Tibial artery (tissue), 4 donors: ENCODE results near the gene PKD1L1.
"Not testable (repeated sequence)": the region's sequence is repeated elsewhere in the genome, so short reads cannot be mapped to it uniquely, and the experiment has no call there.

Experiments used
- DNase-seq, 2 donors: peaks; one replicate each; pipeline ENCODE4 v3.0.0-alpha.2; 2019
- H3K27ac ChIP-seq, 2 donors: fragments of 200-600 bp; sonication (generic) in 1 of 2; 1 replicate in 1 of 2; 2 replicates in 1 of 2; pipeline ENCODE4 v1.5.1; 2018 to 2019; ENCODE audit warnings: mild to moderate bottlenecking in 1 of 2
- H3K27me3 ChIP-seq, 2 donors: fragments of 200-600 bp; sonication (generic) in 1 of 2; one replicate each; pipeline versions ENCODE4 v1.5.1 to v1.6.0; 2016 to 2019
- H3K36me3 ChIP-seq, 3 donors: fragments of 200-600 bp; sonication (generic) in 2 of 3; one replicate each; pipeline ENCODE4 v1.5.1; 2016 to 2019; ENCODE audit warnings: mild to moderate bottlenecking in 2 of 3
- H3K4me1 ChIP-seq, 4 donors: fragments of 200-600 bp; sonication (generic) in 2 of 4; 1 replicate in 3 of 4; 2 replicates in 1 of 4; pipeline ENCODE4 v1.5.1; 2016 to 2019
- H3K4me3 ChIP-seq, 2 donors: fragments of 200-600 bp; sonication (generic) in 1 of 2; 1 replicate in 1 of 2; 2 replicates in 1 of 2; pipeline ENCODE4 v1.5.1; 2018 to 2019; ENCODE audit warnings: mild to moderate bottlenecking in 2 of 2
- H3K9me3 ChIP-seq, 3 donors: fragments of 200-600 bp; sonication (generic) in 1 of 3; one replicate each; pipeline ENCODE4 v1.5.1; 2016 to 2019
- CTCF ChIP-seq, 2 experiments: fragments of 200-600 bp in 1 of 2; fragments of 450-650 bp in 1 of 2; IDR thresholded peaks; one replicate each; pipeline ENCODE4 v1.5.1; 2017 to 2019; ENCODE audit warnings: antibody characterized with exemption in 2 of 2, mild to moderate bottlenecking in 1 of 2, moderate library complexity in 1 of 2
- intact Hi-C: fragments of 100-400 bp; cut with DNase I; formaldehyde crosslinking; loops from one replicate; pipeline ENCODE4 v1.15.0; 2023; ENCODE audit warnings: low total_unique reads

The PKD1L1 gene

GRCh38 chr7:47803025-47803424 lies 145.2 kb downstream of the PKD1L1 start:
- no peak overlapping the region for H3K4me3 ChIP-seq
- H3K36me3 ChIP-seq, result no peaks in the 10 kb centered on the region
- no peaks in the 10 kb centered on the region for H3K27me3 ChIP-seq
- no peak overlapping the region for H3K27ac ChIP-seq
- H3K4me1 ChIP-seq, result peaks cover 0 to 23% (median 10%) of the 10 kb centered on the region in 4 donors
- no peak for DNase-seq
- intact Hi-C loops, result no loop called here
- no peaks in the 10 kb centered on the region for H3K9me3 ChIP-seq
- TF ChIP-seq CTCF (IDR thresholded peaks at IDR 0.05), result no peak

GRCh38 chr7:47801423-47801822 lies 146.8 kb downstream of the PKD1L1 start:
- Histone ChIP-seq H3K9me3 (no peaks in the 10 kb centered on the region), H3K4me3 (no peak overlapping the region), H3K27ac (no peak overlapping the region), H3K27me3 (no peaks in the 10 kb centered on the region), H3K36me3 (no peaks in the 10 kb centered on the region), H3K4me1 (peaks cover 0 to 11% (median 4%) of the 10 kb centered on the region in 4 donors)
- no peak for DNase-seq
- TF ChIP-seq CTCF (IDR thresholded peaks at IDR 0.05), result no peak
- intact Hi-C loops, result no loop called here

GRCh38 chr7:47799524-47799923 lies 148.7 kb downstream of the PKD1L1 start:
- no peak for DNase-seq
- no peak for TF ChIP-seq CTCF (IDR thresholded peaks at IDR 0.05)
- Histone ChIP-seq H3K27me3 (no peaks in the 10 kb centered on the region), H3K4me3 (no peak overlapping the region), H3K9me3 (no peaks in the 10 kb centered on the region), H3K36me3 (no peaks in the 10 kb centered on the region), H3K4me1 (peaks cover 0 to 7% (median 0%) of the 10 kb centered on the region in 4 donors), H3K27ac (no peak overlapping the region)
- intact Hi-C loops, result no loop called here

GRCh38 chr7:47796347-47796746 lies 151.9 kb downstream of the PKD1L1 start:
- Histone ChIP-seq H3K9me3 (no peaks in the 10 kb centered on the region), H3K27me3 (no peaks in the 10 kb centered on the region), H3K4me1 (peaks cover 0 to 13% (median 0%) of the 10 kb centered on the region in 4 donors), H3K4me3 (no peak overlapping the region), H3K27ac (no peak overlapping the region), H3K36me3 (no peaks in the 10 kb centered on the region)
- TF ChIP-seq CTCF (IDR thresholded peaks at IDR 0.05), result no peak
- intact Hi-C loops, result no loop called here
- DNase-seq, result no peak

- DNase-seq, result no peak
- H3K27ac ChIP-seq, result no peak overlapping the region
- no peak for TF ChIP-seq CTCF (IDR thresholded peaks at IDR 0.05)
- no peaks in the 10 kb centered on the region for H3K36me3 ChIP-seq
- H3K27me3 ChIP-seq, result no peaks in the 10 kb centered on the region
- H3K4me3 ChIP-seq, result no peak overlapping the region
- no peaks in the 10 kb centered on the region for H3K9me3 ChIP-seq
- intact Hi-C loops, result no loop called here
- peaks cover 0 to 13% (median 0%) of the 10 kb centered on the region in 4 donors for H3K4me1 ChIP-seq
These were observed 152.6 kb downstream of the PKD1L1 start for GRCh38 chr7:47795631-47796030.

- H3K9me3 ChIP-seq, H3K27ac ChIP-seq, intact Hi-C loops, H3K36me3 ChIP-seq, H3K27me3 ChIP-seq, H3K4me3 ChIP-seq, DNase-seq: not testable (repeated sequence)
- peaks cover 0 to 13% (median 0%) of the 10 kb centered on the region in 4 donors for H3K4me1 ChIP-seq
These were observed 153.1 kb downstream of the PKD1L1 start for GRCh38 chr7:47795126-47795525.
